SKM-1 treated with dmso at 0.1 percent for 144 hours (cell line): ENCODE data around the gene SLC7A7.
"Not testable (repeated sequence)": the region's sequence is repeated elsewhere in the genome, so short reads cannot be mapped to it uniquely, and the experiment has no call there.

Experiments
- DNase-seq: peaks from one replicate; lab custom pipeline; 2025; ENCODE audit not compliant: unreplicated experiment; lab: John Stamatoyannopoulos, UW

Gene SLC7A7

DNA sequence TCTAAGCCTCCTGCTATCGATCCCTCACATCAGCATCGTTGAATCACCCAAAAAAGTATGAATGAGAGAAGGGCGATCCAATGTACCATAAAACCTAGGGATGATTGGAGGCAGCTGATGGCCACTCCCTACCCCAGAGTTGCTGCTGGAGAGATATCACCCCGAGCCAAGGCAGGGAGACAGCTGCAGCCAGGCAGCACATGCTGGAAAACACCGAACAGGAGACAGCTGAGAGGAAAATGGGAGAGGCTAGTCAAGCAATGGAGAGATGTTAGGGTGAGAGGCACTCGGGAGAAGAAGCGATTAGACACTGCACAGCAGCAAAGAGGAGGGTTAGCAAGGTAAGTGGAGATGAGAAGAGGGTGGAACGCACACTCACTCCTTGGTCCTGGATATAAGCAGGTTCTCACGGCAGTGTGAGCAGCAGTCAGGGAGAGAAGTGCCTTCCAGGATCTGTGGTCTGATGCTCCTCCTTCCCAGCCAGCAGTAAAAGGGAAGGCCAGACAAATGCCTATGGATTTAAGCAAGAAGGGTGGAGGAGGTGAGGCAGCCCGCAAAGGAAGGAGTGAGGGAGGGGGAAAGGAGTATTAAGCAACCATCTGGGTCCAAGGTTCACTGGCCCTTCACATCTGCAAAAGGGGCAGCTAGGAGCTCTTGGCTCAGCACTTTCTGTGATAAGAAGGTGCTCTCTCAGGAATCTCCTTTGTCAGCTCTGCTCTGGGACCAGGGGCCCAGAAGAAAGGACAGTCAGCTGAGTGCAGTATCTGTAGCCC lies at the start of gene SLC7A7:
TSS of gene SLC7A7 (minus strand) at position 495 of the 773 bp plus-strand sequence. CDS start 2,037 bp downstream, outside the sequence.
- no peak for DNase-seq

DNA sequence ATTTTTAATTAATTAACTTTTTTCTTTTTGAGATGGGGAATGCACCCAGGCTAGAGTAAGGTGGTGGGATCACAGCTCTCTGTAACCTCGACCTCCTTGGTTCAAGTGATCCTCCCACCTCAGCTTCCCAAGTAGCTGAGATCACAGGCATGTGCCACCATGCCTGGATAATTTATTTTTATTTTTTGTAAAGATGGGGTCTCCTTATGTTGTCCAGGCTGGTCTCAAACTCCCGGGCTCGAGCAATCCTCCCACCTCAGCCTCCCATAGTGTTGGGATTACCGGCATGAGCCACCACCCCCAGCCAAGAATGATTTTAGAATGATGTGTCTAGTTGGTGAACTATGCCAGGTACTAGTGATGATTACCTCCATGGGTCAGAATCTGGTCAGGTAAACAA lies 49.7 kb upstream of the SLC7A7 start:
- no peak for DNase-seq

DNA sequence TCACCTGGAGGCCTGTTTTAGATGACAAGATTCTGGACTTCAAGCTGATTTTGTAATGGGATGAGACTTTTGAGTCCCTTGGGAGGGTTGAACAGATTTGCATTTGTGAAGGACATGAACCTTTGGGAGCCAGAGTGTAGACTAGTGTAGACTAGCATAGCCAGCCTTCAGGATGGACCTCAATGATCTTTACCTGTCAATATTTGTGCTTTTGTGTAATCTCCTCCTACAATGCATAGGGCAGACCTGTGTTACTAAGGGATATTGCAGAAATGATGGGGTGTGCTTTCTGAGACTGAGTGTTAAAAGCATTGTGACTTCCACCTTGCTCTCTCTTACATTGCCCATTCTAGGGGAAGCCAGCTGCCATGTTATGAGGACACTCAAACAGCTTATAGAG lies 46.4 kb upstream of the SLC7A7 start:
- DNase-seq, result no peak

DNA sequence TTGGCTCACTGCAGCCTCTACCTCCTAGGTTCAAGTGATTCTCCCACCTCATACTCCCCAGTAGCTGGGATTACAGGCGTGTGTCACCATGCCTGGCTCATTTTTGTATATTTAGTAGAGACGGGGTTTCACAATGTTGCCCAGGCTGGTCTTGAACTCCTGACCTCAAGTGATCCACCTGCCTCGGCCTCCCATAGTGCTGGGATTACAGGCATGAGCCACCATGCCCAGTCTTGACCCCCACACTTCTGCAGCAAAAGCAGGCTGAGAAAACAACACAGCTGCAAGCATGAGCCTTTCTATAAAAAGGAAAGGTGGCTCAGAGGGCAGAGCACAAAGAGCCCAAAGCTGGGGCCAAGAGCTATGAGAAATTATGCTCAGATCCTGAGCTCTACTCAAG lies 45.1 kb upstream of the SLC7A7 start:
- DNase-seq, result not testable (repeated sequence)

DNA sequence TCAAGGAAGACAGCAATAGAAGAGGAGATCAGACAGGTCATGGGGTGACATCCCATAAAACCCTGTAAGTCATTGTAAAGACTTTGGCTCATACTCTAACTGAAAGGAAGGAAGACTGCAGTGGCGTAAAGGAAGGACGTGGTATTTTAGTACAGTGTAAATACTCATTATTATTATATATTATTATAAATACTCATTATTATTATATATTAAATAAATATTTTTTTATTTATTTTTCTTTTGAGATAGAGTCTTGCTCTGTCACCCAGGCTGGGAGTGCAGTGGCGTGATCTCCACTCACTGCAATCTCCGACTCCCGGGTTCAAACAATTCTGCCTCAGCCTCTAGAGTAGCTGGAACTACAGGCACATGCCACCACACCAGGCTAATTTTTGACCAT lies 41.2 kb upstream of the SLC7A7 start:
- DNase-seq, result no peak

DNA sequence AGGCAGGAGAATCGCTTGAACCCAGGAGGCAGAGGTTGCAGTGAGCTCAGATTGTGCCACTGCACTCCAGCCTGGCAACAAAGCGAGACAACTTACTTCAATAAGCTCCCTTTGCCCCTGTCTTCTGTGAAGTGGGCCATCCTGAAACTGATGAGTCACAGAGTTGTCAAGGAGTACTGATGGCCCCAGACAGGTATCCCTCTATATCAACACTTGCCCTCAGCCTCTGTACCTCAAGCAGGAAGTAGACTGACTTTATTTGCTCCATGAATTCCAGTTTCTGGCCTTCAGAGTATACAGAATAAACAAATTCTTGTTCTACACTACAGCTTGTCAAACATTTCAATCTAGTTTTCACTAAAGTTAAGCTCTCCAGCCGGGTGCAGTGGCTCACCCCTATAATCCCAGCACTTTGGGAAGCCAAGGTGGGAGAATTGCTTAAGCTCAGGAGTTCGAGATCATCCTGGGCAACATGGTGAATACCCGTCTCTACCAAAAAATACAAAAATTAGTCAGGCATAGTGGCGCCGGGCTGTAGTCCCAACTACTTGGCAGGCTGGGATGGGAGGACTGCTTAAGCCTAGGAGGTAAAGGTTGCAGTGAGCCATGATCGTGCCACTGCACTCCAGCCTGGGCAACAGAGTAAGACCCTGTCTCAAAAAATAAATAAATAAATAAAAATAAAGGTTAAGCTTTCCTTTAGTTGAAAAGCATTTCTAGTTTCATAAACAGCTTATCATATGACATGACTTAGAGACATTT lies 39.9 kb upstream of the SLC7A7 start:
- DNase-seq, result no peak

DNA sequence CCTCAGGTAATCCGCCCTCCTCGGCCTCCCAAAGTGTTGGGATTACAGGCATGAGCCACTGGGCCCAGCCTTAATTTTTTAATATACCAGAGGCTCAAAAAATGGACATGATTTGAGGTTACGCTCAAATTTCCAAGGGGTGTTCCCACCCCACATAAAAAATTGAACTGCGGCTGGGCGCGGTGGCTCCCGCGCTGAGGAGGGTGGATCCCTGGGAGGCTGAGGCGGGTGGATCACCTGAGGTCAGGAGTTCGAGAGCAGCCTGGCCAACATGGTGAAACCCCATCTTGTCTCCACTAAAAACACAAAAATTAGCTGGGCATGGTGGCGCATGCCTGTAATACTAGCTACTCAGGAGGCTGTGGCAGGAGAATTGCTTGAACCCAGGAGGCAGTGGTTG lies 39.1 kb upstream of the SLC7A7 start:
- not testable (repeated sequence) for DNase-seq

DNA sequence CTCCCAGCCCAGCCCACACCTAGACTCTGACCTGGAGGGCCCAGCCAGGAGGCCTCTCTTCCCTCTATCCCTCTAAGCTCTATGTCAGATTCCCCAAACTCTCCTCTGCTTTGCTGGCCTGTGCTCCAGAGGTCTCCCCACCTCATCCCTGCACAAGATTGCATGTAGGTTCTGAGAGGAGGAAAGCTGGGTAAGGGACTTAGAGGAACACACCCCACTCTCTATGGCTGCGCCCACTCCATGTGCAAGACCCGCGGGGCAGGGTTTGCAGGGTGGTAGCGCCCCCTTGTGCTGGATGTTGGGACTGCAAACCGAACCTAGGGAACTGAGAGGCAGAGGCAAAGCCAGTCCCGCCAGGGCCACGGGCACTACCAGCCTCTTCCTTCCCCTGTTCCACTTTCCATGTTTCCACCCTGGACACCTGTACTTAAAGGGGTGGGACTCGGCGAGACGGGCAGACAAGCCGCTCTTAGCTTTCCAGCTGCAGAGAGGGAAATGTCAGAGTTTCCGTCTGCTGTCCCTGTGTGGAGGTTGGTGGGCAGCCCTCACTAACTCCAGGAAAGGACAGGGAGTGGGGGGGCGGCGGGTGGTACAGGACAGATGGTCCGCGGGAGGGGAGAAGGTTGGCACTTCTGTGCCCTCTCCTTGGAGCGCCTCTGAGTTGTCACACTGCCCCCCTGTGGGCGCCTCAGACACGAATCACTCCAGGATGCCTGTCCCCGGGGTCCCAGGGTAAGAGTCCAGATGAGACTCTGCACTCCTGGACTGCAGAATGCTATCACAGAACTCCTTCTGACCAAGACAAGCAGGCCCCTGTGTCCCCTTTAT lies 37.9 kb upstream of the SLC7A7 start:
- DNase-seq, result no peak

DNA sequence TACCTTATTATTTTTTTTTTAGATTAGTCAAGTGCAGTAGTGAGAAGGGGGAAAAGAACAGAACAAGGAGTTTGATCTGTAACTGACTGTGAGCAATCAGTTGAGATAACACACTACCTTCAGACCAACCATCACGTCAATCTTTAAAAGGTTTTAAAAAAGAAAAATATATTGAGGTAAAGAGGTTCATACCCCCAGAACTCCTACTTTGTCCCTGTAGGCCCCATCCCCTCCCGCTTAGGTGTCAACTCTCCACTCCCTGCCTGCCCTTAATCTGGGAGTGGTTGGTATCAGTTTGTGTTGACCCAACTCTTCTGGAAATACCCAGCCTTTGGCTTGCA lies 37.3 kb upstream of the SLC7A7 start:
- DNase-seq, result no peak

DNA sequence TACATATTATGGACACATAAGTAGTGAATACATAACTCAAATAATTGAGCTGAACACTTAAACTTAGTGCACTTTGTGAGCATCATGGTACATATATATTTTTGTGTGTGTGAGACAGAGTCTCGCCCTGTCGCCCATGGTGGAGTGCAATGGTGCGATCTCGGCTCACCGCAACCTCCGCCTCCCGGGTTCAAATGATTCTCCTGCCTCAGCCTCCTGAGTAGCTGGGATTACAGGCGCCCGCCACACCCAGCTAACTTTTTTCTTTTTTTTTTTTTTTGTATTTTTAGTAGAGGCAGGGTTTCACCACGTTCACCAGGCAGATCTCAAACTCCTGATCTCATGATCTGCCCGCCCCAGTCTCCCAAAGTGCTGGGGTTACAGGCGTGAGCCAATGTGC lies 36.9 kb upstream of the SLC7A7 start:
- not testable (repeated sequence) for DNase-seq

DNA sequence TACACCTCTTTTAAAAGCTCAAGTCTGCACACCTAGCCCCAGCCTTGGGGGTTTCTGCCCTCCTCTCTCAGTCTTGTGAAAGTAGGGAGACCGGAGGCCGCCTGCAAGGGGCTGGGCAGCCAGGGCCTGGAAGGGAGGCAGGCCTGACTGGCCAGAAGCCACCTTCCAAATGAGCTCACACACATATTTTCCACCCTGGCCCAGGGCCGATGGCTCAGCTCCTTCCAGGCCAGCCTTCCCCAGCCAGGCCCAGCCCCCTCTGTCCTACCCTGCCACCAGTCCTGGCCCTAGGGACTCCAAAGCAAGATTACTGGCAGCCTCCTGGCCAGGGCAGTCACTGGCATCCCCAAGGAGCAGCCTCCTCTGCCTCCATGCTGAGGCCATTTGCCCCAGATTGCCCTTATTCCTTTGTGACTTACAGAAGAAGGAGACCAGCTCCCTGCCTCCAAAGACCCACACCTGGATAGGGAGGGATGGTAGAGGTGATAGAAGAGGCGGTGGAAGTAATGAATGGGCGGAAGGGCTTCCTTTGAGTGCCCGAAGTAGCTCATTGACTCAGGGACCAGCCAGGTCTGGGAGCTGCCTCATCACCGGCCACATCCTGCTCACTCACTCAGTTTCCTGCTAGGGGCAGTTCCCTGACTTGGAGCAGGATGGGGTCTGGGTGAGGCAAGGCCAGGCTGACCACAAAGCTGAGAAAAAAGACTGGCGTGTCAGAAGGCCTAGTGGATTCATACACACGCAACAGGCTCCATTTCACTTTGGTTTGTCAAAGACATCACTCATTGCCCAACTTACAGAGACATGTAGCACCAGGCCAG lies 35.9 kb upstream of the SLC7A7 start:
- peak; percentile 68 for DNase-seq

DNA sequence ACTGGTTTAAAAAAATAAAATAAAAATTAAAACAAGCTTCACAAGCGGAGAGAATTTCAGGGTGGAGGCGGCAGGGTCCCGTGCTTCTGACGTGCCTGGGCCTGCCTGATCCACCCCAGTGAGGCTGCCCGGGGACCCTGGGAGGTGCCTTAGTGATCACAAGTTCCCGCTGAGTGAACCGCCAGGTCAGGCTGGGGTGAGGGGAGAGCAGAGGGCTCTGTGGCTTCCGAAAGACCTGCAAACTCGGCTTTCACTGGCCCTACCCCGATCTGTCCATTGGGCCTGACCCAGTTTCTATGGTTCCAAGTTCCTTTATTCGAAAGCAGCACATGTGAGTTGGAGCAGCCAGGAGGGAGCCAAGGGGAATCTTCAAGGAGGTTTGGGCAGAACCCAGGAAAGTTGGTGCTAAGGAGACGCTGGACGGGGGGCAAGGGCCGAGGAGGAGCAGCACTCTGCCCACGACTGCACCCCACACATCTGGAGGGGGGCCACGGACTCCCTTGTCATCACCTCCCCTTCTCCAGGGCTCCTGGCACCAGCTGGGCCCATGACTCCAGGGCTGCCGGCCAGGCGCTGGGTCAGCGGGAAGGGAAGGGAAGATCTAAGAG lies 34.1 kb upstream of the SLC7A7 start:
- no peak for DNase-seq

DNA sequence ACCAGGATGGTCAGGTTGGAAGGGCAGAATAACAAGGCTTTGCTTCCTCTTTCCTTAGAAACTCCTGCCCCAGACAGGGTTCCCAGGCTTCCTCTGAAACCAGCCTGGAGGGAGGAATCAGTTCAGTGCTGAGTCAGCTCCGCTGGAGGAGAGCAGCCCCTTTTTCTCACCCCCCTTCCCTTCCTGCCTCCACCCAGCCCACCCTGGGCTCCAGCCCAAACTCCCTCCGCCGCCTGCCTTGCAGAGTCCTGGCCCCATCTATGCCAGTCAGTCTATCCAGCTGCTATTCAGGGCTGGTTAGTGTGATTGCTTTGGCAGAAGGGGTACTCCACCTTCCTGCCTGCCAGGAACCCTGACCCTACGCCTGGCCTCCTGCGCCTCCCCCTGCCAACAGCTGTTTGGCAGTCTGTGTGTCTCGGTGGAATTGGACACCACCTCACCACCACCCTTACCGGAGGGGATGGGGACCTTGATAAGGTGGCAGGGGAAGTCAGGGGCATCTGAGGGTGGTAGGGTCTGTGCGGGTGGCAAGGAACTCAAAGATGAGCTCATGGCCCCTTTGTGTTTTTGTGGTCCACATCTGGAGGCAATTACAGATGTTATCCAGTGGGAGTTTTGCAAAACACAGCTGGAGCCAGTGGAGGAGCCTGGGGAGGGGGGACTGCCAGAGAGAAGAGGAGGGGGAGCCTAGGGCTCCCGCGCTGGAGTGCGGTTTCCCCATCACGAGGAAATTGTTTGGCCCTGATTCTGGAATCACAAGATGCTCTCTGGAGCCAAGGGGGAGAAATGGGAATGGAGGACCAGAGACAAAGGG lies 33.3 kb upstream of the SLC7A7 start:
- DNase-seq, result no peak

DNA sequence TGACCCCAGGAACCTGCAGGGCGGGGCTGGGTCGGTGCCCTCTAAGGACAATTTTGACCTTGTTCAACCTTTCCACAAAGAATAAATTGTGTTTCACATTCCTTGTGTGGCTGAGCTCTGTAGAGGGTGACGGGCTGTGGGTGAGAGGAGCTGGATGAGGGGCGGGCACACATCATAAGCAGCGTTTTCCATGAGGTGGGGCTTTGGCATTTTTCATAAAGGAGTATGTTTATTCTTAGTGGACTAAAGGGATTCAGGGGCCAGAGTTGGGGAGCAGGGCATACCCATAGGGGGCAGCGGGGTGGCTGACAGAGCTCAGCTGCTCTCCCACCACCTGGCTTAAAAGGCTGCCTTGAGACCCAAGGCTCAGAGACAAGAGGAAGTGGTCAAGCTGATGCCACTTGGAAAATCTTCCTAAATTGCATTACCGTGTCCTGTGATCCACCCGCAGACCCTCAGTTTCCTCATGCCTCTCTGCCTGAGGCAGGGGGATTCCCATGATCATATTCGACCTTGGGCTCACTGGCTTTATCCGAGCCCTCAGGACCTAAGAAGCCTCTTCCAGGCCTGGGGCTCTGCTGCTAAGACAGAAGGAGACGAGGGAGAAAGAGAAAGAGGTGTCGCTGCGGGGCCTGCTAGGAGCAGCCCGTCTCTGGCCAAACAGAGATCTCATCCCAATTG lies 32.6 kb upstream of the SLC7A7 start:
- no peak for DNase-seq

DNA sequence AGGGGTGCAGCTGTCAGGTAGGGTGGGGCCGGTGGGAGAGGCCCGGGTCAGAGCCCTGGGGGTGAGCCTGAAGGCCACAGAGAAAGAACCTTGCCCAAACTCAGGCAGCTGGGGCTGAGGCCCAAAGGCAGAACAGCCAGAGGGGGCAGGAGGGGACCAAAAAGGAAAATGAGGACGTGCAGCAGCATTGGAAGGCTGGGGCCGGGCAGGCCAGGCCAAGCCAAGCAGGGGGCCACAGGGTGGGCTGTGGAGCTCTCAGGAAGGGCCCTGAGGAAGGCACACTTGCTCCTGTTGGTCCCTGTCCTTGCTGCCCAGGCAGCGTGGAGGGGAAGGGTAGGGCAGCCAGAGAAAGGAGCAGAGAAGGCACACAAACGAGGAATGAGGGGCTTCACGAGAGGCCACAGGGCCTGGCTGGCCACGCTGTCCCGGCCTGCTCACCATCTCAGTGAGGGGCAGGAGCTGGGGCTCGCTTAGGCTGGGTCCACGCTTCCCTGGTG lies 31.6 kb upstream of the SLC7A7 start:
- no peak for DNase-seq

DNA sequence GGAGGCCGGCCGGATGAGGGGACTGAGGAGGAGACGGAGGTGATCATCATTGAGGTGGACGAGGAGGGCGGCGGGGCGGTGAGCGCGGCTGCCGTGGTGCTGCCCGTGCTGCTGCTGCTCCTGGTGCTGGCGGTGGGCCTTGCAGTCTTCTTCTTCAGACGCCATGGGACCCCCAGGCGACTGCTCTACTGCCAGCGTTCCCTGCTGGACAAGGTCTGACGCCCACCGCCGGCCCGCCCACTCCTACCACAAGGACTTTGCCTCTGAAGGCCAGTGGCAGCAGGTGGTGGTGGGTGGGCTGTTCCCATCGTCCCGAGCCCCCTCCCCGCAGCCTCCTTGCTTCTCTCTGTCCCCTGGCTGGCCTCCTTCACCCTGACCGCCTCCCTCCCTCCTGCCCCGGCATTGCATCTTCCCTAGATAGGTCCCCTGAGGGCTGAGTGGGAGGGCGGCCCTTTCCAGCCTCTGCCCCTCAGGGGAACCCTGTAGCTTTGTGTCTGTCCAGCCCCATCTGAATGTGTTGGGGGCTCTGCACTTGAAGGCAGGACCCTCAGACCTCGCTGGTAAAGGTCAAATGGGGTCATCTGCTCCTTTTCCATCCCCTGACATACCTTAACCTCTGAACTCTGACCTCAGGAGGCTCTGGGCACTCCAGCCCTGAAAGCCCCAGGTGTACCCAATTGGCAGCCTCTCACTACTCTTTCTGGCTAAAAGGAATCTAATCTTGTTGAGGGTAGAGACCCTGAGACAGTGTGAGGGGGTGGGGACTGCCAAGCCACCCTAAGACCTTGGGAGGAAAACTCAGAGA lies 30.8 kb upstream of the SLC7A7 start:
- no peak for DNase-seq

DNA sequence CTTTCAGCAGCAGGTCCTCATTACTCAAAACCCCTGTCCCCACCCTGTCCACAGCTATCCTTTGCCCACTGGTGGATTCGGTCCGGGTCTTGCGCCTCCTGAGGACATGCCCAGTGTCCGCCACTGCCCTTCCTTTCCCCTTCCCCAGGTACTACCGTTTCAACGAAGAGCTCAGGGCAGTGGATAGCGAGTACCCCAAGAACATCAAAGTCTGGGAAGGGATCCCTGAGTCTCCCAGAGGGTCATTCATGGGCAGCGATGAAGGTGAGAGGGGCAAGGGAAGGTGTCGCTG lies 29.8 kb upstream of the SLC7A7 start:
- DNase-seq, result no peak
